ENCODE measurements around the gene SAMD3.

- TF ChIP-seq TCF7L2 (IDR thresholded peaks at IDR 0.05; ENCODE audit: low read depth, low read length) (no peak), CTCF (IDR thresholded peaks at IDR 0.05) (no peak), POLR2AphosphoS5 (IDR thresholded peaks at IDR 0.05; ENCODE audit: low read depth, low read length) (no peak)
These were observed 84.4 kb downstream of the SAMD3 start for GRCh38 chr6:130138116-130138908.

Data from Panc1 (cell line).